GM19324 (cell line): ENCODE data around the gene PTGER2.

ENCODE experiments used
- ATAC-seq: cut with Tn5 transposase; IDR thresholded peaks from one replicate; pipeline ENCODE4 v1.9.1; 2021; ENCODE audit warnings: mild to moderate bottlenecking, moderate library complexity; ENCODE audit not compliant: unreplicated experiment, low FRiP score

PTGER2 gene

GRCh38 chr14:52304248-52304904 is 9.7 kb upstream of the PTGER2 start:
- no peak for ATAC-seq

GRCh38 chr14:52305014-52305413 is 9.1 kb upstream of the PTGER2 start:
- ATAC-seq: no peak

- ATAC-seq: no peak
Observed at GRCh38 chr14:52307376-52307775, 6.7 kb upstream of the PTGER2 start.

GRCh38 chr14:52307905-52308304 is 6.2 kb upstream of the PTGER2 start:
- no peak for ATAC-seq

- no peak for ATAC-seq
Observed at GRCh38 chr14:52310541-52310940, 3.6 kb upstream of the PTGER2 start.

GRCh38 chr14:52312931-52313355 is 1.2 kb upstream of the PTGER2 start:
- ATAC-seq: no peak

- no peak for ATAC-seq
Observed at GRCh38 chr14:52313462-52313861, 650 bp upstream of the PTGER2 start.

- ATAC-seq: peak; percentile 37
Observed at GRCh38 chr14:52314595-52315354, 663 bp downstream of the PTGER2 start.

- peak; percentile 1 for ATAC-seq
Observed at GRCh38 chr14:52315355-52315718, 1.2 kb downstream of the PTGER2 start.

- no peak for ATAC-seq
Observed at GRCh38 chr14:52318062-52318461, 4.0 kb downstream of the PTGER2 start.

- no peak for ATAC-seq
Observed at GRCh38 chr14:52318826-52319645, 4.9 kb downstream of the PTGER2 start.

- ATAC-seq: no peak
Observed at GRCh38 chr14:52319919-52320318, 5.8 kb downstream of the PTGER2 start.

- peak; percentile 93 for ATAC-seq
Observed at GRCh38 chr14:52325126-52325525, 11.0 kb downstream of the PTGER2 start.

- no peak for ATAC-seq
Observed at GRCh38 chr14:52325630-52326029, 11.5 kb downstream of the PTGER2 start.

- ATAC-seq: no peak
Observed at GRCh38 chr14:52327374-52328226, 13.5 kb downstream of the PTGER2 start.

GRCh38 chr14:52328276-52328675 is 14.2 kb downstream of the PTGER2 start:
- ATAC-seq: no peak

- no peak for ATAC-seq
Observed at GRCh38 chr14:52329678-52330369, 15.7 kb downstream of the PTGER2 start.

- ATAC-seq: no peak
Observed at GRCh38 chr14:52332269-52332668, 18.2 kb downstream of the PTGER2 start.

GRCh38 chr14:52333108-52333507 is 19.0 kb downstream of the PTGER2 start:
- ATAC-seq: no peak
